Measurements from ENCODE around the gene CHSY1.

CHSY1 gene

DNA sequence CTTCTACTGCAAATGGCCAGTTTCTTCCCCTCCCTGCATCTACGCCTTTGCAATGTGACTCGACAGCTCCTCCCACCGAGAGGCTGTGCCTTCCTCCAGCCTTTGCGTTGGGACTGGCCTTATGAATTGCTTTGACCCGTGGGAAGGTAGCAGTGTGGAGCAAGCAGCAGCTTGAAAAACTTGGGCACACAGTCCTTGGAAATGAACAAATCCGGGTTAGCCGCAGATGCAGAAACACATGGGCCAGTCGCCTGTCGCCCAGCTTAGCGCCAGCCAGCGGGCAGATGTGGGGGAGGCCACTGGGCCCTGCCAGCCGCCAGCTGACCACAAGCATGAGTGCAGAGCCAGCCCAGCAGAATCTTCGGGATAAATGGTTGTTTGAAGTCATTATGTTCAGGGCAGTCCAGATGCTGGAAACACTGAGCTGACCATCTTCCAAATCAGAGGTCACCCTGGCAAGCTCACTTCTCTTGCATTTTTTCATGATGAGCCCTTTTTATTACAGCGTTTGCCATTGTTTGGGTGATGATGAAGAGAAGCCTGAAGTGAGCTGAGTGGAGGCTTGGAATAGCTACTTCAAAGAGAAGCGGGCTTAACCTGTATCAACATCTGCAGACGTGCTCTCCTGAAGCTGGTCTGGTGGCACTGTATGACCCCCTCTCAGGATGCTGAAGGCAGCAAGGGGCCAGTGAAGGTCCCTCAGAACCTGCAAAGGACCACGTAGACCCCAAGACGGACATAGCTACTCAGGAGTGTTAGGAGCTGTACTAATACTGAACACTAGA lies 15.7 kb upstream of the CHSY1 start:
- DNase-seq (ENCODE audit: low read depth): no peak

GRCh38 chr15:101266787-101267186 lies 14.9 kb upstream of the CHSY1 start:
- DNase-seq (ENCODE audit: low read depth): no peak

- no peak for DNase-seq (ENCODE audit: low read depth)
Observed at GRCh38 chr15:101266034-101266433, 14.2 kb upstream of the CHSY1 start.

GRCh38 chr15:101264911-101265641 lies 13.2 kb upstream of the CHSY1 start:
- no peak for DNase-seq (ENCODE audit: low read depth)

DNA sequence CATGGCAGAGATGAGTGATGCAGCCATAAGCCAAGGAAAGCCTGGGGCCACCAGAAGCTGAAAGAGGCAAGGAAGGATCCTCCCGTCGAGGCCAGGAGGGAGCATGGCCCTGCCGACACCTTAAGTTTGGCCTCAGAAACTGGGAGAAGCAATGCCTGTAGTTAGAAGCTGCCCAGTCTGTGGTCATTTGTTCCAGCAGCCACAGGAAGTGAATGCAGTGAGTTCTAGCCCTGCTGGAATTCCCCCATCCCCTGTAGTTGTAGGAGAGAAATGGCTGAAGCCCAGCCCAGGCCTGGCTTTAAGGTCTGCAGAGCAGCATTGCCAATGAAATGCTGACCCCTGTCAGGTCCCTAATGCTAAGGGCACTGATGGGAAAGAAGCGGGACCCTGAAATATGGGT lies 12.2 kb upstream of the CHSY1 start:
- no peak for DNase-seq (ENCODE audit: low read depth)

- no peak for DNase-seq (ENCODE audit: low read depth)
Observed at GRCh38 chr15:101262551-101262950, 10.7 kb upstream of the CHSY1 start.

- peak; percentile 49 for DNase-seq (ENCODE audit: low read depth)
Observed at GRCh38 chr15:101258238-101259144, 6.6 kb upstream of the CHSY1 start.

DNA sequence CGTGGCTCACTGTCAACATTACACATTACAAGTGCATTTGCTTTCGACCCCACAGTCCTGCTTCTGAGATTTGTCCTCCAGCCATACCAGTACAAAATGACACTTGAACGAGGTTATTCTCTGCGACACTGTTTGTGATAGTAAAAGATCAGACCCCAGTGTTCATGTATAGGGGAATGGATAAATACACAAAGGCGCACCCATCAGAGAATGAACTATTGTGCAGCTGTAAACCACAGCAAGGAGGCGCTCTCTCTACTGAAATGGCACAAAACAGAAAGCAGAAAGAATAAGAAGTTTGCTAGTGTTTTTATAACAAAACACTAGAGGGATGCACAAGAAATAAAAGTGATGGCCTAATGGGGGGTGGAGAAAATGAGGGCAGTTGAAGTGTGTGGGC lies 4.9 kb upstream of the CHSY1 start:
- no peak for DNase-seq (ENCODE audit: low read depth)

- DNase-seq (ENCODE audit: low read depth): peak; percentile 91
Observed at GRCh38 chr15:101255615-101256241, 3.9 kb upstream of the CHSY1 start.

- DNase-seq (ENCODE audit: low read depth): no peak
Observed at GRCh38 chr15:101255051-101255395, 3.2 kb upstream of the CHSY1 start.

- no peak for DNase-seq (ENCODE audit: low read depth)
Observed at GRCh38 chr15:101254157-101255050, 2.6 kb upstream of the CHSY1 start.

GRCh38 chr15:101252836-101253235 lies 988 bp upstream of the CHSY1 start:
- no peak for DNase-seq (ENCODE audit: low read depth)

DNA sequence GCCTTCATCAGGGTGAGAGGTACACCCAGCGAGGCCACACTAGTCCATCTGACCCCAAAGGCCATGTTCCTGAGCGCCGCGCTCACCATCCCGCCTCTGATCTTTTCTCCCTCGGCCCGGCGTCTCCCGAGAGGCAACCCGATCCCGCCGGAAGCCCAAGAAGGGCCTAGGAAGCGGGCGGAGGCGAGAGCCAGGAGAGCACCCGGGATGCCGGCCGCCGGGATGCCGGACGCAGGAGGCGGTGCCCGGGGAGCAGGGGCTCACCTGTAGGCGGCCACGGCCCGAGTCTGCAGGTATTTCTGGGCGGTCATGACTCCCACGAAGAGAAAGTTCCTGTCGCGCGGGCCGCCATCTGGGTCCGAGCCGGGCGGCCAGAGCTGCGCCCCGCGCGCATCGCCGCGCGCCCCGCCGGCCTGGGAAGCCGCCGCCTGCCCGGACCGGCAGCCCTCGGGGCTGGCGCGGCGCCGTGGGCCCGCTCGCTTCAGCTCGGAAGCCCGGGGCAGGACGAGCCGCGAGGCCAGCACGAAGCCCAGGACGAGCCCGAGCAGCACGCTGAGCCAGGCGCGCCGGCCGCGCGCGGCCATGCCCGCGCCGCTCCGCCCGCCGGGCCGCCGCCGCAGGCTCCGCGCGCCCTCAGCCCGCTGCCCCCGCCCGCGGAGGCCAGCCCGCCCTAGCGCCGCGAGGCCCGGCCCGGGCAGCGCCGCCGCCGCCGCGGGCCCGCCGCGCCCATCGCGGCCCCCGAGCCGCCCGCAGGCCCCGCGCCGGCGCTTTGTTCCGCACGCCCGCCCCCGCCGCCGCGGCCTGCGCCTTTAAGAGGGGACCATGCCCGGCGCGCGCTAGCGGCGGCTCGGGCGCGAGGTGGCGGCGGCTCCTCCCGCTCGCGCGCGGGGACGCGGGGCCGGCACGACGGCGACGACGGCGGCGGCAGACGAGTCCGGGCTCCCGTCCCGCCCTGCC lies 697 bp downstream of the CHSY1 start:
- no peak for DNase-seq (ENCODE audit: low read depth)

DNA sequence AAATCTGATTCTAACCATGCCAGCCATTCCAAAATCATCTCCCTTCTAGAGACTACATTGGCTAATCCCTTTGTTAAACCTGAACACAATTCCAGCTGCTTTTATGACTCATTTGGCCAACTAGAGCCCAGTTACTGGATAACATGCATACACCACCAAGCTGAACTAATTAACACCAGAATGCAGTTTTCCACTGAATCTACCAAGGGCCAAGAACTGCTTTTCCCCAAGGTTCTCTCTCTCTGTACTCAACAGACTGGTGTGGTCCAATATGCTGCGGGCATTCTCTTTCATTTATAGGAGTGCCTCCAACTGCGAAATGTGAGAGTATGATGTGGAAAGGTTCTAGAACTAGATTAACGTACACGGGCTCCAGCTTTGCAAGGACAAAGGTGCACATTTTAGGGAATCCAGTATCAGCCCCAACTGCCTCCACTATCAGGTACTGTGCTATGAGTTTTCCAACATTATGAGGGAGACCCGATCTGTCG lies 1.5 kb downstream of the CHSY1 start:
- no peak for DNase-seq (ENCODE audit: low read depth)

- DNase-seq (ENCODE audit: low read depth): no peak
Observed at GRCh38 chr15:101248274-101248673, 3.6 kb downstream of the CHSY1 start.

GRCh38 chr15:101246824-101247745 lies 4.8 kb downstream of the CHSY1 start:
- no peak for DNase-seq (ENCODE audit: low read depth)

- no peak for DNase-seq (ENCODE audit: low read depth)
Observed at GRCh38 chr15:101246391-101246790, 5.5 kb downstream of the CHSY1 start.

DNA sequence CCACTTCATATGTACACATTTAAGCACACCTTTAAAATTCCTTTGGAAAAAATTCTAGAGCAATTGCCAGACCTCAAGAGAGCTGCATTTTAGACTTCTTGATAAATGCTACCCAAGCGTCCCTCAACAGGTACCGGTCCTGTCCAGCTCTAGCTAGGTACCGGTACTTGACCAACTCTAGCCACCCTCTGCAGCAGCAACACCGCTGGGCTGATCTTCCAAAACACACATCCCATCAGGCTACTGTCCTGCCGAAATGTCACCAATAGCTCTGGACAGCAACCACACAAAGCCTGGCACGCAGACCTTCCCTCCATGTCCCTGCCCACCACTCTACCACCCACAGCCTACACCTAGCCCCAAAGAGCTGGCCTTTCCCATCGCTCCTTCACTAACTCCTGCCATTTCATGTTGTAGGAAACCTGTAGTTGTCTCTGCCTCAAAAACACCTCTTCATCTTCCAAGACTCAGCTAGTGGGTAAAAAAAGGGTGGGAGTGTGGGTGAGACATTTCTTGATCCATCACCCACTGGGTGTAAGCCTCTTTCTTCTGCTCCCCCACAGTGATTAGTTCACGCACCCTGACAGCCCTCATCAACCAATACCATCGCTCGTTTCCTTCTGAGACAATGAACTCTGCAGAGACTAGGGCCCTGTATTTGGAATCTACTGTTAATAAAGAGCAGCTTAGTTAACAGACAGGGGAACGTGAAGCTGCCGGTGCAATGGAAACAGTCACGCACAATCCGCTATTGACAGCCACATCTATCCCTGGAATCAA lies 6.8 kb downstream of the CHSY1 start:
- no peak for DNase-seq (ENCODE audit: low read depth)

All from CMK (cell line).